ENCODE measurements around the gene LRRC31. TPM values are rescaled to one million over a fixed set of nuclear protein-coding genes. Genes with fewer than 3 reads are reported as not detected.

Gene LRRC31
- polyA plus RNA-seq (2011; rRNA removed) (not detected in 2 replicates), polyA minus RNA-seq (2011; rRNA and poly(A)+ RNA removed) (not detected in 2 replicates)

DNA sequence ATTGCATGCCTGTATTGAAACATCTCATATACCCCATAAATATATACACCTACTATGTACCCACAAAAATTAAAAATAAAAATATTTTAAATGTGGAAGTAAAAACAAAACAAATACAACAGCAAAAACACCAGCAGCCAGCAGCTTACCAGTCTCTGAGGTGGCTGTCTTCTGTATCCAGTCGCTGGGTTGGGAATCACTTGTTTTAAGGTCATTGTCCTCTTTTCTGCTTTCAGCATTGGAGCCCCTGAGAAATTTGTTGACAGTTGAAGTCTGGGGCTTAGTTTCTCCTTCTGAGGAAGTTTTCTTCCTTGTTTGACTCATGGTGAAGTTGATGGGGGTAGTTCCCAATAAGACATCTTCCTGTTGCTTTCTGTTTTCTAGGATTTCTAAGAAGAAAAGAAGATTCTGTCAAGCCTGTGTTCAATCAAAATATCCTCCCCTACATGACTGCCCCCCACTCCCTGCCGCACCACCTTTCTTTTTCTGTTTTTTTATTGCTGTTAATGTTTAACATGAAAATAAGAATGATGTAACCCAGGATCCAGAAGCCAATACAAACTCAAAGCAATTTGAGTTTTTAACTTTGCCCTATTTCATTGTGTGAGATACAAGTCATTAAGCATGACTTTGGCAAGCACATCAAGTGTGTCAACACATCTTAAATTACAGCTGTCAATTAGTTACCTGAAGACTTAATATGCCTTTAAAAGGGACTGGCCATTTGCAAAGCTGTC is at the start of gene LRRC31:
LRRC31 (minus strand) TSS at position 452 of the 737 bp plus-strand sequence; CDS start at position 324, 128 bp downstream.
- ChIA-PET CTCF (interaction anchor here (0.5 kb wide), 1 partner anchor 184 kb away, joined by 4 read pairs; no protein-coding TSS in a partner anchor), POLR2A (no interaction called here)
- Histone ChIP-seq H3K27ac (ENCODE audit: low read depth, low read length) (no peak within 1 kb of the TSS), H3K9me3 (ENCODE audit: control insufficient read depth, insufficient read depth, low read length) (no peaks in the 10 kb centered on the region), H3K4me3 (ENCODE audit: low read depth, low read length) (no peak within 1 kb of the TSS), H3K27me3 (ENCODE audit: control insufficient read depth, insufficient read depth, low read length) (no peaks in the 10 kb centered on the region)
- DNase-seq (ENCODE audit: low read depth, low spot score), result no peak
- TF ChIP-seq, protein P1, sequence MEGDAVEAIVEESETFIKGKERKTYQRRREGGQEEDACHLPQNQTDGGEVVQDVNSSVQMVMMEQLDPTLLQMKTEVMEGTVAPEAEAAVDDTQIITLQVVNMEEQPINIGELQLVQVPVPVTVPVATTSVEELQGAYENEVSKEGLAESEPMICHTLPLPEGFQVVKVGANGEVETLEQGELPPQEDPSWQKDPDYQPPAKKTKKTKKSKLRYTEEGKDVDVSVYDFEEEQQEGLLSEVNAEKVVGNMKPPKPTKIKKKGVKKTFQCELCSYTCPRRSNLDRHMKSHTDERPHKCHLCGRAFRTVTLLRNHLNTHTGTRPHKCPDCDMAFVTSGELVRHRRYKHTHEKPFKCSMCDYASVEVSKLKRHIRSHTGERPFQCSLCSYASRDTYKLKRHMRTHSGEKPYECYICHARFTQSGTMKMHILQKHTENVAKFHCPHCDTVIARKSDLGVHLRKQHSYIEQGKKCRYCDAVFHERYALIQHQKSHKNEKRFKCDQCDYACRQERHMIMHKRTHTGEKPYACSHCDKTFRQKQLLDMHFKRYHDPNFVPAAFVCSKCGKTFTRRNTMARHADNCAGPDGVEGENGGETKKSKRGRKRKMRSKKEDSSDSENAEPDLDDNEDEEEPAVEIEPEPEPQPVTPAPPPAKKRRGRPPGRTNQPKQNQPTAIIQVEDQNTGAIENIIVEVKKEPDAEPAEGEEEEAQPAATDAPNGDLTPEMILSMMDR (IDR thresholded peaks at IDR 0.05; ENCODE audit: low read depth, low read length), result no peak

DNA sequence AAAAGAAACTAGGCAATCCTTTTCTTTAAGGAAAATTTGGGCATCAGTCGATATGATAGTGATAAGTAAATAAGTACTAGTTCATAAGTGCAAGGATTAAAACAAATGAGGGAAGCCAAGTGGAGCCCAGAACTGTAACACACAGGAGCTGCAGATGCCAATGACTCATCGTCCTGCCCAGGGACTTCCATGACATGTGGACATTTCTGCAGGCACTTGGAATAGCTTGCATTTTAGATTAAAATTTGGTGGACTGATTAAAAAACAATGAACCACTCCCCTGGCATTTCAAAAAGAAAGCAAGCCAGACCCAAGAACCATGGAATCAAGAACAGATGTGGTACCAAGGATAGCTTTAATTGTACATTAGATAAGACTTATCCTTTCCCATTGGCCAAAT is 44.6 kb upstream of the LRRC31 start:
- TF ChIP-seq, protein P1 (IDR thresholded peaks at IDR 0.05; ENCODE audit: low read depth, low read length), result no peak
- H3K4me3 ChIP-seq (ENCODE audit: low read depth, low read length), result no peak overlapping the region
- ChIA-PET CTCF (no interaction called here), POLR2A (no interaction called here)
- H3K27me3 ChIP-seq (ENCODE audit: control insufficient read depth, insufficient read depth, low read length), result no peaks in the 10 kb centered on the region
- H3K9me3 ChIP-seq (ENCODE audit: control insufficient read depth, insufficient read depth, low read length), result no peaks in the 10 kb centered on the region
- DNase-seq (ENCODE audit: low read depth, low spot score), result no peak
- H3K27ac ChIP-seq (ENCODE audit: low read depth, low read length), result no peak overlapping the region

DNA sequence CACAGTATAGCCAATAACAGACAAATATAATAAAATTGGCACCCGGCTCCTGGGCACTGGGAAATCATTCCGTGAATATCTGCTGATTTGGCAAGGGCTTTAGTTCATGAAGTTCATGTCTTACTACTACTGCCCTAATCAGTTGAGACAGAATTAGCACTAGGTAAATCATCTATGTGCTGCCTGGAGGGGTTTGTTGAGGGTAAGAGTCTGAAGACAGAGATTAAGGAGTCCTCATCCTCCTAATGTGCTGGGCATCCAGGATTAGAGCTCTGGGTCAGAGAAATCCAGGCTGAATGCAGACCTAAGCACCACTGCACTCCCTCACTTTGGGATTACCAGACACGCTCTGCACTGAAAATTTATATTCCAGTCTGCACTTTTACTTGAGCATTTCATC is 43.6 kb upstream of the LRRC31 start:
- no peak for DNase-seq (ENCODE audit: low read depth, low spot score)
- no peak overlapping the region for H3K27ac ChIP-seq (ENCODE audit: low read depth, low read length)
- H3K4me3 ChIP-seq (ENCODE audit: low read depth, low read length), result no peak overlapping the region
- no peaks in the 10 kb centered on the region for H3K9me3 ChIP-seq (ENCODE audit: control insufficient read depth, insufficient read depth, low read length)
- ChIA-PET CTCF (interaction anchor here (0.7 kb wide), 1 partner anchor 241 kb away, joined by 3 read pairs; no protein-coding TSS in a partner anchor), POLR2A (no interaction called here)
- H3K27me3 ChIP-seq (ENCODE audit: control insufficient read depth, insufficient read depth, low read length), result no peaks in the 10 kb centered on the region
- TF ChIP-seq, protein P1 (IDR thresholded peaks at IDR 0.05; ENCODE audit: low read depth, low read length), result no peak

DNA sequence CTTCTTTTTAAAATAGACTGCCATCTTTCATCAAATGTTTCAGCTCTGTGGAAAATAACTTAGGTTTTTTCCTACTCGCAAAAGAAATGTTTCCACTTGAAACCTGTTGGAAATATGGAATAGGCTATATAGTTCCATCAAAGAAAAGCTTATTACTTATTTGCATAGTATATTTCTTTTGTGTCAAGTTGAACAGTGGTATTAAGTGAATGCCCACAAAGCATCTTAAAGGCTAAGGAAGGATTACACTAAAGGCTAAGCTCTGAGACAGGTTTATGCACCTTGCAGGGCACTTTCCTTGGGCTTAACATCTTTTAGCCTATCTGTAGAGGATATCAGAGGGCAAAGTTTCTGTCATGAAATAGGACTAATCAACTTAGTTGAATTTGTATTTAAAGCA is 41.5 kb upstream of the LRRC31 start, which contains the start of gene SAMD7:
SAMD7 (plus strand) TSS at position 301 of the 400 bp plus-strand sequence. CDS start 7,927 bp downstream, outside the sequence.
- ChIA-PET CTCF (interaction anchor here (0.6 to 1.3 kb wide), 2 partner anchors 48 to 387 kb away, joined by 3 to 5 read pairs; no protein-coding TSS in a partner anchor), POLR2A (no interaction called here)
- Histone ChIP-seq H3K9me3 (ENCODE audit: control insufficient read depth, insufficient read depth, low read length) (no peaks in the 10 kb centered on the region), H3K4me3 (ENCODE audit: low read depth, low read length) (no peak within 1 kb of the TSS), H3K27ac (ENCODE audit: low read depth, low read length) (no peak within 1 kb of the TSS), H3K27me3 (ENCODE audit: control insufficient read depth, insufficient read depth, low read length) (peaks cover 2% of the 10 kb centered on the region)
- DNase-seq (ENCODE audit: low read depth, low spot score), result no peak
- TF ChIP-seq, protein P1 (IDR thresholded peaks at IDR 0.05; ENCODE audit: low read depth, low read length), result no peak

DNA sequence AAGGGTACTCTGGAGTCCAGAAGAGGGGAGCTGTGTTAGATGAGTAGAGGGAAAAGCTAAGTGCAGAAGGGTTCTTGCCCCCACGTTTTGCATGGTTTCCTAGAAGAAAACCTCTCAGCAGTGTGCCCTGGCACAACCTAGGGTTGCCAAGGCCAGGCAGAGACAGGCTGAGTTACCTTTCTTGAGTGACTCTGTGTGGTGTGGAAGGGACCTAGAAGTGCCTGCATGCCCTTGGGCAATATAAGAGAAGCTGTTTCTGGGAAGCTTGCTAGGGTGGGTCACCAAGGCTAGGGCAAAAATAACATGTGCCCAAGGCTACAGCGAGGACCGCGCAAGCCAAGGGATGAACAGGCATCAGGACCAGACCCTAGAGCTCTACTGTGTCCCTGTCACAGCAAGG is 38.2 kb upstream of the LRRC31 start:
- peaks cover 2% of the 10 kb centered on the region for H3K27me3 ChIP-seq (ENCODE audit: control insufficient read depth, insufficient read depth, low read length)
- TF ChIP-seq, protein P1 (IDR thresholded peaks at IDR 0.05; ENCODE audit: low read depth, low read length), result no peak
- H3K4me3 ChIP-seq (ENCODE audit: low read depth, low read length), result no peak overlapping the region
- POLR2A ChIA-PET, result no interaction called here
- H3K9me3 ChIP-seq (ENCODE audit: control insufficient read depth, insufficient read depth, low read length), result no peaks in the 10 kb centered on the region
- no peak for DNase-seq (ENCODE audit: low read depth, low spot score)
- H3K27ac ChIP-seq (ENCODE audit: low read depth, low read length), result no peak overlapping the region
- CTCF ChIA-PET, result interaction anchor here (1.4 kb wide), 1 partner anchor 15 kb away, joined by 3 read pairs; no protein-coding TSS in a partner anchor

All from AG04450 (cell line).